ENCODE data around the gene C3orf18.
A peak's percentile ranks its signal among the peaks of the same experiment; 100 is the strongest.

Gene C3orf18

DNA sequence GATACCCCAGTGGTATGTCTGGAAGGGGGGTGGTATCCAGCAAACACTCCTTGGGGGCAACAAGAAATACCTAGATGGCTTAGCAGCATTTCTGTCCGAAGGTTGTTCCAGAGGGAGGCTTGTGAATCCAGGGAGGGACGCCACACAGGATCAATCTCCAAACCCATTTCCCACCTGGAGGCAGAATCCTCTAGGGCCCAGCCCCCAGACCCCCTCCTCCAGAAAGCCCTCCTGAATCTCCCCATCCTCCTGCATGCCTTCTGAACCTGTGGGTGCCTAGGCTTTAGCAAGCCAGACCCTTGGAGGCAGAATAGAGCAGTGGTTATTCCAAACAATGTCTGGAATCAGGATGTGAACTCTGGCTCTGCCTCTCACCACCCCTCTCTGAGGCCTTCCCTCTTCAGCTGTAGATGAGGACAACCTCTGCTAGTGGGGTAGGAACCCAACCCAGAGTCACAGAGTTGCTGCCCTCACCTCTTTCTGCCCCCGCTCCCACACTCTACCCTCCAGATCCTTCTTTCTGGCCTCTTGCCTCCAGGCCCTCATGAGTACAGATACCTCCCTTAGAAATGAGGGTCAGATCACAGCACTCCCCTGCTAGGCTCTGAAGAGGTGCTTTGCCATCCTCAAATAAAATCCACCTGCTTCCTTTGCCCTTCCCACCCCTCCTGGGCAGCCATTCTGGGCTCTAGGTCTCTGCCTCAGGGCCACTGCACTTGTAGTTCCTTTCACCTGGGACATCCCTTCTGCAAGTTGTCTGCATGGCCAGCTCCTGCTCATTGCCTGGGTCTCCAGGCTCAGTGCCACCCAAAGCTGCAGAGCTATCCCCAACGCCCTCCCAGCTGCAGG lies 35.9 kb upstream of the C3orf18 start:
- peak in 1 of 2 donors; percentile 56 for DNase-seq

DNA sequence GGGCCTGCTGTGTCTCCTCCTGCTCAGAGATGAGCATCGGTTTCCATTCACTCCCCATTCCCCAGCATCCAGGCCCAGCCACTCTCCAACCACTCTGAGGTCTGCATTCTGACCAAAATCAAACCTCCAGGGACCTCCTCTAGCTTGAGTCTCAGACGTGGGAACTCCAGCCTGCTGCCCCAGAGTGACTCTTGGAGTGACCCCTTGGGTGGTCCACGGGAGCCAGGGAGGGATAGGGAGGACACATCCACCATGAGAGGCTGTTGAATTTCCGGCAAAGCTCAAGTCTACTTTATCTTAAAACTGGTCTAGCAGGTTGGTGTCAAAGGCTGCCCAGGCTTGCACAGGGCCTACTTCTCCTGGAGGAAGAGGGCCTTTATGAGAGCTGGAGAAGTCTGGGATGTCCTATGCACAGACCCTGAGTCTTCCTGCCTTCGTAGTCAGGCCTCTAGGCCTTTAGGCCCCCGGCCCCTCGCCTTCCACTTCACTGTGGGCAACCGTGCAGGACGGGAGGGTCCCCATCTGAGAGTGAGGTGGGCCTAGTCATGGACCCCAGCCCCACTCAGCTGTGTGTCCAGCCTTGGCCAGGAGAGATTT lies 35.1 kb upstream of the C3orf18 start:
- peak in 1 of 2 donors; percentile 45 for DNase-seq

DNA sequence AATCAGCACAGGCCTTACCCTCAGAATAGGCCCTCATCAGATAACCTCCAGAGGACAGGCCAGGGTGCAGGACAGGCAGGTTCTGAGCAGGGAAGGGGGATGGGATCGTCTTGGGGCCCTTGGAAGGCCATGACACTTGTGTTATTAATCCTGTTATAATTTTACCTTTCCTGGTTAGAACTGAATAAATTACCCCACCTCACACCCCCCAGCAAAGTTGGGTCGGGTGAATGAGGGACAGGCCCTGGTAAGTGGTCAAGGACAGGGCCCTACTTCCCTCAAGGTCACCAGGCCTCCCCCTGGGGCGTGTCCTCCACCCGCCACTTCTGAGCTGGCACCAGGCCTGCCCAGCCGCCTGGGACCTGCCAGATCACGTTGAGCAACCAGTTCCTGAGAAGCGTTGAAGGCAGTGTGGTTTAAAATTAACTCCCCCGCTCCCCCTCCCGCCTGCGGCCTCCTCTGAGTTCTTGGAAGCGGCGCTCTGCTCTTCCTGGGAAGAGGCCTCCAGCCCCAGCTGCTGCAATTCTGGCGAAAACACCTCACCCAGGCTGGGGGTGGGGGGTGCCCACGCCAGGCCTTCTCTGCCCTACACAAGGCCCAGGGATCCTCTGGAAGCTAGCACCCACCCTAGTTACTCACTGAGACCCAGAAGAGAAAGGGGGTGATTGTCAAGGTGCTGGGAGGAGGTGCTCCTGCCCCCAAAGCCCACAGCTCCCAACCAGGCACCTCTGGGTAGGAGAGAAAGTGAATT lies 33.5 kb upstream of the C3orf18 start:
- peak; percentile 91 to 92 for DNase-seq

DNA sequence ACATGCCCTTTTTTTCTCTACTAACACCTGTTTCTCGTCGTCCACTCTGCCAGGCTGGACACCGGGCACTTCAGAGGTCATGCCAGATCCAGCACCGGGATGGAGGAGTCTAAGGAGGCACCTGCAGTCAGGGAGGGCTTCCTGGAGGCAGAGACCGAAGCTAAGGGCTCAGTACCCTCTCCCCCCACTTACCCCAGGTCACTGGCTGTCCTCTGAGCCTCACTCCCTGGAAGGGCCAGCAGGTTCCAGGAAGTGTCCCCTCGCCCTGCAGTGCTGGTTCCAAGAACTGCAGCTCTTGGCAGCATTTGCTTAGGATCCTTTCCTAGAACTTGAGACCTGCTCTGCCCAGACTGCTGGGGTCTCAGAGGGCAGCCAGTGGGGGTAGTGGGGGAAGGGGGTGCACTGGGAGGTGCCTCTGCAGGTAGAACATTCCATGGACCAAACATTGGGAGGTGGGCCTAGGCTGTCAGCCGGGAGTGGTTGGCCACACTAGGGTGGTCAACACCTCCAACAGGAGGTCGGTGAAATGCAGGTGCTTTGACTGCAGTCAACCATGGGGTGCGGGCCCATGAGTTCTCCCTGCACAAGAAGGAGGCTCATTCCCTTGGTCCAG lies 32.7 kb upstream of the C3orf18 start:
- no peak for DNase-seq

DNA sequence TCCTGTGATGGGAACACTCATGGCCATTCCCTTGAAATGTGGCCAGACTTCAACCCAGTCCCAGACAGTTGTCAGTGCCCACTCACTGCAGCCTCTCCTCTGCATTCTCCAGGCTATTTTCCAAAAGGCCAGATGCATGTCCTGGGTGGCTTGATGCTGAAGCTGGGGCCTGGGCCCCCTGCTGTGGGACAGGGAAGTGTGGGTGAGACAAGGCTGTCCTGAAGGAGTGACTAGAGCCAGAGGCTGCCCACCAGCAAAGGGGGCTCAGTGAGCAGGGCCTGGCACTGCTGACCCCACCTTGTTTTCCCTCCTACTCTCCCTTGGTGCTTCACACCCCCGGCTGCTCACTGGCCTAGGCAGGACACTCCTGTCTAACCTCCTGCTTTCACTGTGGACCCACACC lies 32.2 kb upstream of the C3orf18 start:
- no peak for DNase-seq

DNA sequence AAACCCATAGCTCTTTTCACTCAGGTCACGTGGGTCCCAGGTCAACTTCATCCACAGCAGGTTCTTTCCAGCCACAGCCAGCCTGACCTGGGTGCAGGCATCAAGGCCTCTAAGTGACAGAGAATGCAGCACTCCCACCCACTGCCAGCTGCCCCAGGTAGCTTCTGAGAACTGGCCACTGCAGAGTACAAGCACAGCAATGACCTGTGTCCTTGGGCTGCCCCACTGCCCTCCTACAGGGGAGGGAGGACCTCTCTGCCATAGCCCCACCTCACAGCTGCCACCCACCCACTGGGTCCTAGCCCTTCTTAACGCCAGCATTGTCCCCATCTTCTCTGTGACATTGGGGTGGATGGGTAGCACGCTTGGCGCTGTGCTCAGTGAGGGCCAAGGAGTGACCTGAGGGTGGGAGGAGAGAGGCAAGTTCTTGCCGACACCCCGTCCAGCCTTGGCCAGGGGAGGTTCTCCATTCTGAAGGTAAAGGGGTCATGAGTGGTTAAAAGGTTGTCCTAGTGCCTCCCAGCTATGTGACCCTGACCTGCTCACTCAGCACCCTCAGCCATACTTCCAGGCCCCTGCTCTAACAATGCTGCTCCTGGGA lies 31.7 kb upstream of the C3orf18 start:
- no peak for DNase-seq

DNA sequence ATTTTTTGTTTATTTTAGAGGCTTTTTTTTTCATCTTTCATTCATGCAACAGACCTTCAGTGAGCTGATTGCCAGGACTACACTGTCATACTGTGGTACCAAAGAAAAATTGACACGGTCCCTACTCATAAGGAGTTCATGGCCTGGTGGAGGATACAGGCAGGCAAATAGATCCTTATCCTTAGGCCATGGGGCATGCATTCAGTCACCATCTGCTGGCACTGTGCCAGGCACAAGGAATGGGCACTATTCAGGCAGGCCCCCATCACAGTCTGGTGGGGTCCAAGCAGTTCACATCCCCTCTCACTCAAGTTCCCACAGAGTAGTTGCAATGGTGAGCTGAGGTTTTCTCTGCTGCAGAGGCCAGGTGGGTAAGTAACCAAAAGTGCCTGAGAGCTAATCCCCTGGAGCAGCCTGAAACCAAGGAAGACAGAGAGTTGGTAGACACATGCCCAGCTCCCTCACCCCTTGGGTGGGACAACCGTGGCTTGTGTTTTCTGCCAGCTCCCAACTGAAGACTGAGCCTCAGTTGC lies 26.8 kb upstream of the C3orf18 start:
- DNase-seq, result no peak

DNA sequence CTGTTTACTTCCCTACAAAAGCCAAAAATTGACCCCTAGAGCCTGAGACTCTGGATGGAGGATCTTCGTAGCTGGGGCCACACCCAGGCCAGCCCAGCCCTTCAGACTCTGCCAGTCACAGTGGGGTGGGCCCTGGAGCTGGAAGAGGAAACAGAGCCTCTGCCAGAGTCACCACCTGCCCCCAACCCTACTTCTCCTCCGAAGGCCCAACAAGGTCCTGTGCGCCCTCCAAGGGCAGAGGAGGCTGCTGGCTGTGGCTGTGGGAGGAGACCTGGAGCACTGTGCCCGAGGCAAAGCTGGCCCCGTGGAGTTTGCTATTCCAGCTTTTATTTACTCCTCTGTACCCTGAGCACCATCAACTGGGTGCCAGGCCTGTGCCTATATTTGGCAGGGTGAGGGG lies 25.0 kb upstream of the C3orf18 start:
- no peak for DNase-seq

DNA sequence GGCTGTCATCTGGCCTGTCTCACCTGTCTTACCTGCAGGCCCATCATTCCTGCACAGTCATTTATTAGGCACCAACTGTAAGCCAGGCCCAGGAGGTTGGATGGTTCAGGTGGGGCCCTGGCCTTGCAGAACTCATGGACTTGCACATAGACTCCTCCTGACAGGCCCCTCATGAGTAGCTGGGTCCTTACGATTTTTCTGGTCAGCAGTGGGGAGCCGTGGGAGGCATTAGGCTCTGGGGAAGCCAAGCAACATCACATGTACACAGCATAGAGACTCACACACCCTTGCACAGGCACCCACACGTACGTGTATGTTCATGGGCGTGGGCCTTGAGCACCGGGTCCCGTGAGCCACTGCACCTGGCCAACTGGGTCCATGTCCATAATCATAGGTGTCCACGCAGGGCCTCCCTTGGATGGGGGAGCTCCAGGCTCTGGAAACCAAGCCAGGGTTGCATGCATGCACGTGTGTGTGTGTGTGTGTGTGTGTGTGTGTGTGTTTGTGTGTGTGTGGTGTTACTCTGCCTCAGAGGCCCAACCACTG lies 23.7 kb upstream of the C3orf18 start:
- peak in 1 of 2 donors; percentile 54 for DNase-seq

DNA sequence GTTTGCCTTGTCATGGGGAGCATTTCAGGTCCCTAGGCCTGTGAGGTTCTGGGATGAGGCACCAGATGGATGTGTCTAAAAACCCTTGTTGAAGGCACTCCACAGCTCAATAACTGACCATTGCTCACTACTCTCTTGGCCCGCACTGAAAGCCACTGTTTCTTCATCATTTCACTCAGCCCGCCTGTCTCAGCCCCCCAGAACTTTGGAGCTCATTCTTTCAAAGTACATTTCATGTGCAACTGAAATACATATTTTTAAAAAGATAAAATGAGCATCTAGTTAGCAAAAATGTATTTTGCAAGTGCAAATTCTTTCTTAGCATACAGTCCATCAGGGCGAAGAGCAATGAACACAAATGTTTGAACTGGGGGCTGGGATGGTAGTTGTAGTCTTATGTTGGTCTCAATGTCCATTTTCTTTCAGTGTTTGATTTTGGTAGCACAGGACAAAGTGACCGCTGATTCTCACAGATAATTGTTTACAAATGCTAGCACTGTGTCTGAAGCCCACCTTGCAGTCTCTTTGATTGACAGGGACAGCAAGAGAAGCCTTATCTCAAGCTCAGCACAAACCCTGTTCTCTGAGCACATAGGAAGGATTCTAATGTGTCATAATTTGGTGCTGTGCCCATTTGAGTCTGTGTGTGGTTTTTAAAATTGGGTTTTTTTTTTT lies 21.3 kb upstream of the C3orf18 start:
- DNase-seq, result no peak

DNA sequence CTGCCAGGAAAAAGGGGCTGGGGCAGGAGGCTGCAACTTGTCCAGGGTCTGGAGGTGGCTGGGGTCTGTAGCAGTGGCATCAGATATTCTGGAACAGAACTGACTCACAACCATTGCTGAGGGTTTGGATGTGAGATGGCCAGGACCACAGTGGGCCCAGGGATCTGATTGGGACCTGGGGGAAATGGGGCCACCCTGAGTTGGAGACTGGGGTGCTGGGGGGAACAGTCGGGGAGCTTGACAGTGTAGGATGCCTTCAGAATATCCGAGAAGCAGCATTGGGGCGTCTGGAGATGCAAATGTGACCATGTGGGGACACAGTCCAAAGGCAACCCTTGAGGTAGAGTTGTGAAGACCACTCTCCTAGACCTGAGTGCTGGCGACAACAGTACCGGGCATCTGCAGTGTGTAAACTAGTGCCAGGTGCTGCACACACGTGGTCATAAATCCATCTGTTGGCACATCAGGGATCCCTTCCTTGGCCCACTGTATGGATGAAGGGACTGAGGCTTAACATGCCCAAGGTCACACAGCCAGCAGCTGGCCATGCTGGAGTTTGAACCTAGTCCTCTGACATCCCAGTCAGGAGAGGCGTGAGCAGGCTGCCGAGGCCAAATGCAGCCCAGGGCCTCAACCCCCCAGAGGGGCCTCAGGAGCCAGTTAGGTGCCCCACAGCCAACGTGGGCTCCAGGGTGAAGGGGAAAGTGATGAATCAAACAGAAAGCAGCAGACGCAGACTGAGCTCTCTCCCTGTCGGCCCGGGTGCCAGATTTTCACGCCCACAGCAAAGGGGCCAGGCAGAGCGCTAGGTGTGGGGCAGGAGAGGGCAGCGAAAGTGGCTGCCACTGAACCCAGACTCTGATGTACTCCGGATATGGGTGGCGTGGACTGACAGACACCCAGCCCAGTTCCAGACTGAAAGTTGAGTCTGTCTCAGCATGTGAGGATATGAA lies 20.5 kb upstream of the C3orf18 start:
- peak; percentile 83 to 88 for DNase-seq

DNA sequence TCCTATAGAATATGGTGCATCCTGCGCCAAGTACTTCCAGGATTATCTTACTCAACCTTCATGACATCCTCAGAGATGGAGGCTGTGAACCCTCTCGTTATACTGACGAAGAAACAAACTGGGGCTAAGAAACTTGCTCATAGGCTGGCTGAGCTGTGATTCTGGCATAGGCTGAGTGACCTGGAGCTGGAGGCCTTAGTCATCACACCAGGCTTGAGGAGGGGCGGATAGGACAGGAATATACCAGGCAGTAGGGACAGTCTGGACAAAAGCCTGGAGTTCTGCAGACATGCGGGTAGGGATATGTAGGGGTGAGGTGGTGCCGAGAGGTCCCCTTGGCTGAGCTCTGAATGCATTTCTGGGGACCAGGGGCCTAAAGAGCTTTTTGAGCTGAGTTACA lies 19.8 kb upstream of the C3orf18 start:
- DNase-seq, result no peak

DNA sequence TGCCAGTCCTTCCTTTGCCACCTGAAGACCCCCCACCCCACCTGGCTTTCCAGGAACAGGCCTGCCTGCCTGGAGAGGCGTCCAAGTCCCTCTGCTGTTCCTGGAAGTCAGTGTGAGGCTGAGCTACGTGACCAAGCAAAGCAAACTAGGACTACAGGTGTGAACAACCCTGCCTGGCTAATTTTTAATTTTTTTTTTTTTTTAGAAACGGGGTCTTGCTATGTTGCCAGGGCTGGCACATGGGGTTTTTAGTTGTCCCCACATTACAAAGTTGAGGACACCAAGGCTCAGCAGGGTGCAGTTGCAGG lies 19.2 kb upstream of the C3orf18 start:
- DNase-seq, result no peak

DNA sequence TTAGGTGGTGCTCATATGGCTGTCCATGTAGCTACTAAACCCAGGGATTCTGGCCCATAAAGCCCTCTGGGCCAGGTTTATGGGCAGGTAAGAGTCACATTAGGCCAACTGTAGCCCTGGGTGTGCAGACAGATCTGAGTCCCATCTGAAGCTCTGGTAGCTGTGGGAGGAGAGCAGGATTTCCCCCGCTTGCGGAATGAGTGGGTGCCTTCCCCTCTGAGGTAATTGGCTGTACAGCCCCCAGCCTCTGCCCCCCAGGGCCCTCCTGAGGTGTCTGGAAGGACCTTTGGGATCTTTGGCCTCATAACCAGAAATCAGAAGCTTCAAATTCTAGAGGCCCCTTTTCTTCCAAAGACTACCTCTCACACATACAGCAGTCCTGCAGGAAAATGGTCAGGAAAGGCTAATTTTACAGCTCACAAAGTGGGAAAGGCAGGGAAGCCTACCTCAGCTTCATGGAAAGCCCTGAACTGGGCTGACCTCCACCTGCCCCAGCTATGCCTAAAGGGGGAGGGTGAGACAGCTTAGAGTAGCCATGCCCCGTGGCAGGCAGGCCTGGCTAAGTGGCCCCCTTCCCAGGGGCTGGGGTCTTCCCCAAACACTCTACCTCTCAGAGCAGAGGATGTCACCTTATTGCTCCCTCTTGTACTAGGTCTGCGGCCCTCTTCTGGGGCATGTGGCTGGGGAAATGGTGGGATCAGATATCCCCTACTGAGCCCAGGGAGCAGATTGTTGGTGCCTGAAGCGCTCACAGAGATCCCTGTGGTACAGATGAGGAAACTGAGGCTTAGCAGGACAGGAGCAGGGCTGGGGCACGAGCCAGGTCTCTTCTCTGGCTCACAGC lies 18.6 kb upstream of the C3orf18 start:
- DNase-seq, result peak in 1 of 2 donors; percentile 70

DNA sequence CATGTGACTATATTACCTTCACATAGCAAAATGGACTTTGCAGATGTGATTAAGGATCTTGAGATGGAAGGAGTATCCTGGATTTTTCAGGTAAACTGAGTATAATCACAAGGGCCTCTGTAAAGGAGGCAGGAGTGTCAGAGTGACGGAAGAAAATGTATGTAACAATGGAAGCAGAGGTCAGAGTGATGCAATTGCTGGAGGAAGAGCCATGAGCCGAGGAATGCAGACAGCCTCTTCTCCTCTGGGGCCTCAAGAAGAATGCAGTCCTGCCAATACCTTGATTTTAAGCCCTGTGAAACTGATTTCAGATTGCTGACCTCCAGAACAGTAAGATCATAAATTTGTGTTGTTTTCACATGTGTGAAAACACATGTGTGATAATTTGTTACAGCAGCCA lies 16.8 kb upstream of the C3orf18 start:
- DNase-seq, result no peak

DNA sequence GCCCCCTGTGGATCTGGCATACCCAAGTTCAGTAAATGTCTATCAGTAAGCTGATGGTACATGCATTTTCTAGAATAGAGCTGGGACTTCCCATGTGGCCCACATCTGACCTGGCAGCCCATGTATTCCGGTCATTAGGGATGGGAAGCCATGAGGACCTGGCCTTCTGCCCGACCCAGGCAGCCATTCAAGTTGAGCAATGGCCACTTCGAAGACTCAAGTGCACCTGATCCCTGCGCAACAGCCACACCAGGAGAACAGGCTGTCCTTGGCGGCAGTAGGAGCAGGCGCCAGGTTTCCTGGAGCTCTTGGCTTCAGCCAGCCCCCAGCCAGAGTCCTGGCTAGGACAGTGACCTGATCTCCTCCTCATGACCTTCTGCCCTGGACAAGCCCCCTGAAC lies 16.4 kb upstream of the C3orf18 start:
- DNase-seq, result no peak

DNA sequence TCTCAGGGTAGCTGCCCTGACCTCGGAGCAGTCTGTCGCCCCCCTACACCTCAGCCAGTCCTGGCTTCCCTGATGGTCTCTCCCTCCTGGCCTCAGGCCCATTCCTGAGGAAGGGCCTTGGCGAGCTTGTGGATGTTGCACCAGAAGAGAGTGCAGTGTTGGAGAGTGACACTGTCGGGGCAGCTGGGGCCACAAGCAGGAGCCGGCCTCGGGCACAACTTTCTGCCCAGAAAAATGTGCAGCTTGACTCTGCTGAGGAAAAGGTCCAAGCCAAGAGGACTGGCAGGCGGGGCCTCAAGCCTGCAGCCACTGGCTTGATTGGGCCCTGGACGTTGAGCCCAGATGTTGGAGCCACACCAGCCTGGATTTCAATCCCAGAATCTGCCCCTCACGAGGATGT lies 14.5 kb upstream of the C3orf18 start:
- DNase-seq, result no peak

DNA sequence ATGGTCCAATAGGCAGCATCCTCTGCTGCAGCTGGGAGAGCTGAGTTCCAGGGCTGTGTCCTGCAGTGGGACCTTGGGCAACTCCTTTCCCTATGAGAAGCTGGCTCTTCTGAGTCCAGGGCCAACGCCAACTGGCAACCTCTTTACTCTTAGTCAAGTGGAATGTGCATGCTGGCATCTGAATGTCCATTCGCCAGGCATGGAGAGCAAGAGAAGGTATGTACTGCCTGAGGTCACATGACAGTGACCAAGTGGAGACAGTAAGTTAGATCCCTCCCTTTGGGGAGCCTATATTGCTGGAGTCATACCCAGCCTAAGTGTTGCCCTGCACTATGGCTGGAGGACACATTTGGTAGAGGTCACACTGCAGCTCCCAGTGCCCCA lies 13.9 kb upstream of the C3orf18 start:
- DNase-seq, result no peak

DNA sequence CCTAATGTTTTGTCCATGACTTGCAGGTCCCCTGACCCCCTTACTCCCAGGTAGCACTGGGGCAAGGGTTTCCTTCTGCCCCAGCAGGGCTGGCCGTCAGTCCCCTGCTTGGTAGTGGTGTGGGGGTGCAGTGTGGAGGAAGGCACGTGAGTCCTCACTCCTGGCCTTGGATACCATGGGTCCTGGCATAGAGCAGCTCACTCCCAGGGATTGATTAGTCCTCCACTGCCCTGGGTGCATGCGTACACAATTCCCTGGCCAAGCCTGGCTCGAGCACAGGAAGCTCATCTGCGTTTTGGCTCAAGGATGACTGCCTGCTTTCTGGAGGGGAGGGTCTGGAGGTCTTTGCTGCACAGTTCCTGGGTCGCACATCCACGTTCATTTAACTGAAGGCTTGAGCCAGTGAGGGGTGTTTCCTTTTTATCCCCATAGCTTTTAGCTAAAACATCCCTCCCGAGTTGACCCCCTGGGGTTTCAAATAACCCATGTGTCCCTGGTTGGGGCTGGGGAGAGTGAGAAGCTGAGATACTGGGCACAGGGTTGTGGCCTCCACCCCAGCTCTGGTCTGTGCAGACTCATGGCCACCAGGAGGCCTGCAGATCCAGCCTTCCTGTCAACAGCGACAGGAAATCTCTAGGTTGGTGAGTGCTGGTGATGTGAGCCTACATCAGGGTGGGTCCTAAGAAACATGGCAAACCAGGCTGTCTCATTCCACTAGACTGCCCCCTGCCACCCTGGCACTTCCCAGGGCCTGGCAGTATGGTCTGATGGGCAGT lies 13.3 kb upstream of the C3orf18 start:
- DNase-seq, result no peak

Data from stimulated activated CD4-positive, alpha-beta T cell treated with anti-CD3 and anti-CD28 coated beads, Interleukin-2, amount 100 ng/mL, for 24 hours (primary cell).